HG02938 (cell line): Measurements from ENCODE around the gene FGFBP2.

ENCODE experiments used
- ATAC-seq: cut with Tn5 transposase; IDR thresholded peaks from one replicate; pipeline ENCODE4 v1.9.1; 2021; ENCODE audit warnings: mild to moderate bottlenecking, moderate library complexity; ENCODE audit not compliant: unreplicated experiment

The FGFBP2 gene

GRCh38 chr4:15968551-15969300, 5.8 kb upstream of the FGFBP2 start:
- ATAC-seq: no peak

- no peak for ATAC-seq
These were observed 2.4 kb upstream of the FGFBP2 start for GRCh38 chr4:15965325-15965724.

GRCh38 chr4:15964159-15964558, 1.2 kb upstream of the FGFBP2 start:
- ATAC-seq: no peak

- peak; percentile 88 for ATAC-seq
These were observed 601 bp upstream of the FGFBP2 start for GRCh38 chr4:15963576-15963975.

DNA sequence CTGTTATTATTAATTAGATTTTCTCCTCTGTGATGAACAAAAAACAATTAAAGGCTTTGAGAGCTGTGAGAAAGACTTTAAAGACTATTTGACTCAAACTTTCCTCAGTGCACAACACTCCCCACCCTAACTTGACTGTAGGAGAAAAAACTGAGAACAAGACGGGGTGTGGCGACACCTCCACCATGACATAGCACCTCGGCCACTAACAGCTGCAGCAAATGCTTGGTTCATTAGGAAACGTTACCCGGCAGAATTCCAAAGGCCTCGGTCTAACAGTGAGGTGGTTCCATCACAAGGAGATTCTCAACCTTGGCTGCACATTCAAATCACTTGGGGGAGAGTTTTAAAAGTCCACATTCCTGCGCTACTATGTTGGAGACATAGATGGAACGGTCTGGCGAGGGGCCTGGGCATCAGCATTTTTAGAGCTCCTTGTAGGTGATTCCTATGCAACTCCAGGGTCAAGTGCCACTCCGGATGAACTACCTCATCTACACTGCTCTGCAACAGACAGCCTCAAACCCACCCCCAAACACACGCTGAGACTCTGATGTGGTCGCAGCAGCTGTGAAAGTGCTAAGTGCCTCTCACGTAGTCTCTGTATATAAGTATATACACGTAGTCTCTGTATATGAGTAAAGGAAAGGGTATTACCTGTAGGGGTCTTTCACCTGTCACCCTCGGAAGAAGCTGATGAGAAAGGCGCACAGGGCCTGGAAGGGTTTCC, 1.0 kb downstream of the FGFBP2 start:
- no peak for ATAC-seq

DNA sequence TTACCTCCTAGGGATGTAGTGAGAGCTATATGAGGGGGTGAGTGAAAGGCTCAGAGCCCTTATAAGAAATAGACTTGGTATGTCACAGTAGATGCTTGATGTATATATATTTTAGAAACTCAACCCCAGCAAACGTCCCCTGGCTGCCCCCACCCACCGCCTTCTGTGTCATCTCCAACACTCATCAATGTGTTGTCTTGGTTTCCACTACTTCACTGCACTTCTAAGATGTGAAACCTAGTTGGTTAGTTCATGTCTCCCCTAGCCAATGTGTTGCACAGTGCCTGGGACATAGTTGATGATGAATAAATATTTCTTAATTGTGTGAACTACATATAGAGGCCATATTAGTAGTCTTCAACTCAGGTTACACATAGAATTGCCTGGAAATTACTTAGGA, 4.4 kb downstream of the FGFBP2 start:
- no peak for ATAC-seq

GRCh38 chr4:15956179-15956850, 6.7 kb downstream of the FGFBP2 start:
- ATAC-seq: peak; percentile 86

- ATAC-seq: no peak
These were observed 7.3 kb downstream of the FGFBP2 start for GRCh38 chr4:15955670-15956069.

DNA sequence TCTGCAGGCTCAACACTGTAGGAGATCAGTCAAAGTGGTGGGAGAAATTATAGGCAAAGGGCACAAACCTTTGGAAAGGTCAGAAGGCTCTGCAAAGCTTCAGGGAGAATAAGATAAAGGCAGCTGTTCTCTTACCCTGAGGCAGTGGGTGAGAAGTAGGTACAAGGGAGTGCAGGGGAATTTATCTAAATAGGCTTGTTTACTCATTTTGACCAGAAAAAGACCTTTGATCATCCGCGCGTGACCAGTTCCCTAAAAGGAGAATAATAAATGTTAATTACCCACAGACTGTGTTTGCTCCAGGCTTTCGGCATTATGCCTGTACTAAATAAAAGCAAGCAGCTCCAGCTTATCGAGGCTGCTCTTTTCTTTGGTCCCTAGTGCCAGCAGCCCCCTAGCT, 9.3 kb downstream of the FGFBP2 start:
- no peak for ATAC-seq

DNA sequence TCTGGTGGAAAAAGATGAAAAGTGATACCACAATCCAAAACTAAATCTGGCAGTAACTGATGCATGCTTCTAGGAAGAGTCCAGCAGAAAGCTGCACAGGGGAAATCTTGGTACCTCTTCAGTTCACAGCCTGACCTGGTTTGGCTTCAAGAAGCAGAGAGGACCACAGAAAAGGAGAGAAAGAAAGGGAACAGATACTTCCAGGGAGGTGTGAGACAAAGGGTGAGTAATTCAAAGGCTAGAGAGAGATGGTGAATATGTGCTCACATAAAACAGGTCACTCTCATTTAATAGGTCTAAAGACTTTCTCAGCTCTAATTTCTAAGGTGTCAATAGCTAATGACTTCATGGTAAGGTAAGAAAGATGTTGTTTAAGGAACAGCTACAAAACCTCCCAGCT, 11.2 kb downstream of the FGFBP2 start:
- ATAC-seq: no peak

GRCh38 chr4:15948826-15949225, 14.1 kb downstream of the FGFBP2 start:
- ATAC-seq: no peak

- no peak for ATAC-seq
These were observed 15.3 kb downstream of the FGFBP2 start for GRCh38 chr4:15947684-15948083.

GRCh38 chr4:15945516-15945915, 17.5 kb downstream of the FGFBP2 start:
- no peak for ATAC-seq

- ATAC-seq: no peak
These were observed 18.1 kb downstream of the FGFBP2 start for GRCh38 chr4:15944895-15945294.

DNA sequence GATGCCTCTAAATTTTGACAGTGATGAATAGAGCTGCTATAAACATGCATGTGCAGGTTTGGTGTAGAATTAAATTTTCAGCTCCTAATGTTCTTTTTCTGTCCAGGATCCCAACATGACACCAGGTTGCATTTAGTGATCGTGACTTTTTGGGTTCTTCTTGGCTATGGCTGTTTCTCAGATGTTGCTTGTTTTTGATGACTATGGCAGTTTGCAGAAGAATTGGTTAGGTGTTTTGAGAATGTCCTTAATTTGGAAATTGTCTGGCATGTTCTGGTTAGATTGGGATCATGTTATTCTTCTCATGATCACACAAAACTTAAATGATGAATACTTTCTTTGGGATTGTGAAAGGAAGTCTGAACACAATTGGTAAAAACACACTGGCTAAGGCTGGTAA, 20.7 kb downstream of the FGFBP2 start:
- no peak for ATAC-seq

- ATAC-seq: no peak
These were observed 24.3 kb downstream of the FGFBP2 start, which contains the start of gene FGFBP1 for GRCh38 chr4:15938640-15939039. TSS of gene FGFBP1 (minus strand) at chr4:15938740. CDS start at chr4:15936632, 2,108 bp downstream.

DNA sequence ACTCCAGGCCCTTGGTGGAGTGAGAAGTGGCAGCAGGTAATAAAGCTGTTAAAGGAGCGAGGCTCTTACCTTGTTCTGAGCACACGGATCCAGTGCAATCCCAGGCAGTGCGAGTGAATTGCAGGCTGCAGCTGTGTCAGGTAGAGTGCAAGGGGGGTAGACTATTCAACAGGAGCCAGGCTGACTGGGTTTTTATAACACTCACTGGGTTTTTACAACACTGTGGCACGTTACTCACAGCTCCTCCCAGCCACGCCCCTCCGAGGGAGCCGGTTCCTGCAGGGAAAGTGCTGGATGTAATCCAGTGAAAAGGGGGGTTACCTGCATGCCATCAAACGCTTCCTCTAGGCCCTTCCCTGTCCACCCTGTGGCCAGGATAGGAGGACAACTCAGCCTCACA, 24.8 kb downstream of the FGFBP2 start:
- ATAC-seq: no peak

- no peak for ATAC-seq
These were observed 26.5 kb downstream of the FGFBP2 start for GRCh38 chr4:15936495-15936894.

- ATAC-seq: no peak
These were observed 27.2 kb downstream of the FGFBP2 start for GRCh38 chr4:15935504-15936402.

GRCh38 chr4:15934259-15934658, 28.7 kb downstream of the FGFBP2 start:
- no peak for ATAC-seq
